MM.1S (cell line): ENCODE data around the gene CNPY1.
"Not testable (repeated sequence)": the region's sequence is repeated elsewhere in the genome, so short reads cannot be mapped to it uniquely, and the experiment has no call there.

ENCODE experiments used
- DNase-seq: peaks from one replicate; pipeline ENCODE4 v3.0.0-alpha.2; 2015
- H2AFZ ChIP-seq: fragments of 300-600 bp; sonication (generic); 2 replicates; pipeline ENCODE4 v1.6.0; 2016; ENCODE audit warnings: antibody characterized with exemption, low read length
- H3F3A ChIP-seq: fragments of 300-600 bp; sonication (generic); 2 replicates; pipeline ENCODE4 v1.6.1; 2016; ENCODE audit warnings: mild to moderate bottlenecking, antibody characterized with exemption, low read length, moderate library complexity, mixed read lengths; ENCODE audit not compliant: insufficient read depth
- H3K27ac ChIP-seq: fragments of 300-600 bp; sonication (generic); 2 replicates; pipeline ENCODE4 v1.5.1; 2016; ENCODE audit warnings: mild to moderate bottlenecking, low read length
- H3K27me3 ChIP-seq: fragments of 300-600 bp; sonication (generic); replicated peaks from 2 replicates; pipeline ENCODE4 v1.6.0; 2016; ENCODE audit warnings: low read length; ENCODE audit not compliant: insufficient read depth
- H3K36me3 ChIP-seq: fragments of 300-600 bp; sonication (generic); replicated peaks from 2 replicates; pipeline ENCODE4 v1.6.1; 2016; ENCODE audit warnings: mild to moderate bottlenecking, low read length, mixed read lengths; ENCODE audit not compliant: insufficient read depth
- H3K4me1 ChIP-seq: fragments of 300-600 bp; sonication (generic); 2 replicates; pipeline ENCODE4 v1.6.1; 2016; ENCODE audit warnings: low read length, mixed read lengths
- H3K4me2 ChIP-seq: fragments of 300-600 bp; sonication (generic); 2 replicates; pipeline ENCODE4 v1.6.0; 2016; ENCODE audit warnings: low read depth, low read length
- H3K4me3 ChIP-seq: fragments of 300-600 bp; sonication (generic); 2 replicates; pipeline ENCODE4 v1.5.1; 2016; ENCODE audit warnings: low read length, mixed read lengths
- H3K79me2 ChIP-seq: fragments of 300-600 bp; sonication (generic); 2 replicates; pipeline ENCODE4 v1.6.1; 2016; ENCODE audit warnings: mixed run types, low read length, mixed read lengths
- H3K9ac ChIP-seq: fragments of 300-600 bp; sonication (generic); 2 replicates; pipeline ENCODE4 v1.6.1; 2016; ENCODE audit warnings: low read length, mixed read lengths
- H3K9me2 ChIP-seq: fragments of 300-600 bp; sonication (generic); replicated peaks from 2 replicates; pipeline ENCODE4 v1.6.1; 2016; ENCODE audit warnings: mild to moderate bottlenecking, low read length, mixed read lengths; ENCODE audit not compliant: insufficient read depth
- H3K9me3 ChIP-seq: fragments of 300-600 bp; sonication (generic); replicated peaks from 2 replicates; pipeline ENCODE4 v1.6.1; 2016; ENCODE audit warnings: mild to moderate bottlenecking, low read length, mixed read lengths; ENCODE audit not compliant: insufficient read depth
- H4K20me1 ChIP-seq: fragments of 300-600 bp; sonication (generic); 2 replicates; pipeline ENCODE4 v1.6.1; 2016; ENCODE audit warnings: mild to moderate bottlenecking, low read length, moderate library complexity, mixed read lengths; ENCODE audit not compliant: insufficient read depth
- CTCF ChIP-seq: fragments of 300-600 bp; sonication (generic); IDR thresholded peaks from 2 replicates; pipeline ENCODE4 v1.5.1; 2016; ENCODE audit warnings: antibody characterized with exemption, low read length, mixed read lengths
- EZH2 ChIP-seq: fragments of 300-600 bp; sonication (generic); optimal IDR thresholded peaks from 2 replicates; pipeline ENCODE3; 2017; ENCODE audit warnings: low read depth, mild to moderate bottlenecking, antibody characterized with exemption, low read length, mixed read lengths
- EZH2phosphoT487 ChIP-seq: fragments of 300-600 bp; sonication (generic); IDR thresholded peaks from 2 replicates; pipeline ENCODE4 v1.6.1; 2018; ENCODE audit warnings: antibody characterized with exemption, low read length

The CNPY1 gene

GRCh38 chr7:155546449-155546848, at the start of gene CNPY1:
Gene CNPY1 (minus strand): TSS chr7:155546559. CDS start chr7:155545929, 630 bp downstream.
- peaks cover 100% of the 10 kb centered on the region for H3K27me3 ChIP-seq
- H3K4me2 ChIP-seq, H2AFZ ChIP-seq: not testable (repeated sequence)

GRCh38 chr7:155594961-155595366, 48.6 kb upstream of the CNPY1 start:
- Histone ChIP-seq H3K9me2 (no peaks in the 10 kb centered on the region), H3K9me3 (no peaks in the 10 kb centered on the region), H3K27ac (no peak overlapping the region), H3K79me2 (no peaks in the 10 kb centered on the region), H3F3A (no peaks in the 10 kb centered on the region), H2AFZ (no peak overlapping the region), H3K4me2 (no peak overlapping the region), H3K36me3 (no peaks in the 10 kb centered on the region), H3K4me3 (no peak overlapping the region), H3K9ac (no peak overlapping the region), H4K20me1 (no peaks in the 10 kb centered on the region), H3K27me3 (peaks cover 12% of the 10 kb centered on the region; the same call in 1 of the 2 replicates), H3K4me1 (no peaks in the 10 kb centered on the region)
- no peak for TF ChIP-seq CTCF
- TF ChIP-seq EZH2phosphoT487, result no peak
- TF ChIP-seq EZH2, result no peak
- no peak for DNase-seq

More at GRCh38 chr7:155546449-155546848, at the start of gene CNPY1:
- DNase-seq, H3K36me3 ChIP-seq, H3K27ac ChIP-seq, H3K9ac ChIP-seq, H3F3A ChIP-seq, H3K79me2 ChIP-seq, H4K20me1 ChIP-seq, H3K9me2 ChIP-seq, H3K4me3 ChIP-seq, H3K4me1 ChIP-seq, H3K9me3 ChIP-seq: not testable (repeated sequence)

GRCh38 chr7:155594163-155594732, 47.9 kb upstream of the CNPY1 start:
- Histone ChIP-seq H3K4me1 (no peaks in the 10 kb centered on the region), H3K27ac (no peak overlapping the region)

More at GRCh38 chr7:155594163-155594732, 47.9 kb upstream of the CNPY1 start:
- TF ChIP-seq EZH2phosphoT487 (no peak), EZH2 (no peak), CTCF (no peak)
- Histone ChIP-seq H4K20me1 (no peaks in the 10 kb centered on the region), H3K9ac (no peak overlapping the region), H3F3A (no peaks in the 10 kb centered on the region), H3K9me2 (no peaks in the 10 kb centered on the region), H3K4me2 (no peak overlapping the region), H2AFZ (no peak overlapping the region), H3K79me2 (no peaks in the 10 kb centered on the region), H3K36me3 (no peaks in the 10 kb centered on the region), H3K4me3 (no peak overlapping the region), H3K9me3 (no peaks in the 10 kb centered on the region), H3K27me3 (peaks cover 12% of the 10 kb centered on the region; the same call in 1 of the 2 replicates)
- DNase-seq, result no peak
